Endothelial cell of umbilical vein (primary cell): ENCODE results near the gene GRAMD4. TPM values are rescaled to one million over a fixed set of nuclear protein-coding genes. Genes with fewer than 3 reads are reported as not detected.

ENCODE experiments used
- BruUV-seq: library from RNA; stranded (reverse); fragments of 400-500 nt; replicated peaks from 2 replicates; lab custom pipeline; 2021; lab: Mats Ljungman, UMichigan
- CTCF ChIA-PET: fragments of 300-600, 350-600 bp; sonication (Branson Sonifier 250); formaldehyde crosslinking; loops from one replicate; lab custom pipeline; 2021; ENCODE audit warnings: antibody characterized with exemption, inconsistent platforms; lab: Charles Lee
- POLR2A ChIA-PET: fragments of 300-600, 350-600 bp; sonication (Branson Sonifier 250); formaldehyde crosslinking; loops from one replicate; lab custom pipeline; 2021; ENCODE audit warnings: antibody characterized with exemption, inconsistent platforms; lab: Charles Lee
- DNase-seq: peaks from one replicate; pipeline ENCODE4 v3.0.0-alpha.2; 2011; ENCODE audit warnings: low read depth, low spot score
- FAIRE-seq: peaks from 2 replicates; lab custom pipeline; 2011; peaks lifted over from hg19 to GRCh38; lab: Jason Lieb, UNC
- H2AFZ ChIP-seq: 2 replicates; pipeline ENCODE4 v1.6.0; 2012; ENCODE audit warnings: low read depth, low read length, control low read depth, inconsistent platforms
- H3K27ac ChIP-seq: 2 replicates; pipeline ENCODE4 v1.5.1; 2011; ENCODE audit warnings: low read depth, mild to moderate bottlenecking, control low read depth, low read length, moderate library complexity; ENCODE audit not compliant: insufficient read depth
- H3K27me3 ChIP-seq, 2 experiments: 2 replicates each; pipeline versions ENCODE4 v1.6.0 to v1.6.1; 2011; ENCODE audit warnings: low read length in 2 of 2, mixed read lengths in 1 of 2; ENCODE audit not compliant: control insufficient read depth in 2 of 2, insufficient read depth in 2 of 2
- H3K36me3 ChIP-seq, 2 experiments: 2 replicates in 1 of 2; 3 replicates in 1 of 2; pipeline ENCODE4 v1.5.1; 2011; ENCODE audit warnings: low read length in 2 of 2, mild to moderate bottlenecking in 1 of 2, moderate library complexity in 1 of 2; ENCODE audit not compliant: control insufficient read depth in 2 of 2, insufficient read depth in 2 of 2; ENCODE audit errors: extremely low read depth in 1 of 2
- H3K4me1 ChIP-seq: 3 replicates; pipeline ENCODE4 v1.5.1; 2011; ENCODE audit warnings: mild to moderate bottlenecking, low read length; ENCODE audit not compliant: control insufficient read depth, insufficient read depth; ENCODE audit errors: extremely low read depth
- H3K4me2 ChIP-seq: 2 replicates; pipeline ENCODE4 v1.6.1; 2011; ENCODE audit warnings: low read length, control low read depth, mixed read lengths; ENCODE audit not compliant: insufficient read depth
- H3K4me3 ChIP-seq, 3 experiments: fragments of 200-600 bp in 1 of 3; sonication (generic), shearing (Covaris generic) in 1 of 3; replicated peaks in 1 of 3; 2 replicates each; pipeline ENCODE4 v1.5.1; 2011 to 2016; ENCODE audit warnings: control low read depth in 3 of 3, low read length in 3 of 3, mild to moderate bottlenecking in 2 of 3, inconsistent platforms in 1 of 3, low read depth in 1 of 3, moderate library complexity in 1 of 3; ENCODE audit not compliant: insufficient read depth in 1 of 3
- H3K79me2 ChIP-seq: 2 replicates; pipeline ENCODE4 v1.6.0; 2012; ENCODE audit warnings: low read length, inconsistent platforms; ENCODE audit not compliant: control insufficient read depth, insufficient read depth
- H3K9ac ChIP-seq: replicated peaks from 2 replicates; pipeline ENCODE3; 2011; ENCODE audit warnings: low read length, control low read depth; ENCODE audit not compliant: insufficient read depth; ENCODE audit errors: extremely low read depth
- H3K9me1 ChIP-seq: replicated peaks from 3 replicates; pipeline ENCODE4 v1.6.0; 2011; ENCODE audit warnings: mild to moderate bottlenecking, low read length; ENCODE audit not compliant: control insufficient read depth, insufficient read depth; ENCODE audit errors: extremely low read depth
- H3K9me3 ChIP-seq: replicated peaks from 2 replicates; pipeline ENCODE4 v1.5.1; 2012; ENCODE audit warnings: low read length, inconsistent platforms; ENCODE audit not compliant: control insufficient read depth, insufficient read depth
- H4K20me1 ChIP-seq: replicated peaks from 2 replicates; pipeline ENCODE3; 2011; ENCODE audit warnings: mild to moderate bottlenecking, low read length; ENCODE audit not compliant: control insufficient read depth, insufficient read depth; ENCODE audit errors: extremely low read depth
- CTCF ChIP-seq, 2 donors: IDR thresholded peaks; 1 replicate in 1 of 2; 2 replicates in 1 of 2; pipeline ENCODE4 v1.5.1; 2011; ENCODE audit warnings: low read length in 2 of 2, mild to moderate bottlenecking in 2 of 2, moderate library complexity in 2 of 2, control low read depth in 1 of 2, inconsistent platforms in 1 of 2, low read depth in 1 of 2; ENCODE audit not compliant: insufficient read depth in 1 of 2; ENCODE audit errors: extremely low read depth in 1 of 2
- EZH2 ChIP-seq: IDR thresholded peaks from 2 replicates; pipeline ENCODE4 v1.6.1; 2012; ENCODE audit warnings: borderline replicate concordance, low read depth, mild to moderate bottlenecking, moderate library complexity, low read length, inconsistent platforms; ENCODE audit not compliant: severe bottlenecking
- FOS ChIP-seq: IDR thresholded peaks from 2 replicates; pipeline ENCODE4 v1.6.1; 2011; ENCODE audit warnings: mild to moderate bottlenecking, low read length, moderate library complexity, borderline replicate concordance; ENCODE audit not compliant: insufficient read depth
- GATA2 ChIP-seq: IDR thresholded peaks from 2 replicates; pipeline ENCODE4 v1.7.0; 2011; ENCODE audit warnings: low read depth, mild to moderate bottlenecking, moderate library complexity, mixed read lengths, low read length; ENCODE audit not compliant: insufficient read length, insufficient read depth
- MYC ChIP-seq: IDR thresholded peaks from one replicate; pipeline ENCODE4 v1.6.1; 2011; ENCODE audit warnings: mild to moderate bottlenecking, low read depth, low read length
- POLR2A ChIP-seq: IDR thresholded peaks from 2 replicates; pipeline ENCODE4 v1.6.1; 2012; ENCODE audit warnings: low read depth, mild to moderate bottlenecking, control low read depth, low read length
- POLR2AphosphoS5 ChIP-seq: IDR thresholded peaks from 2 replicates; pipeline ENCODE4 v1.6.1; 2012; ENCODE audit warnings: low read depth, mild to moderate bottlenecking, control low read depth, low read length, moderate library complexity; ENCODE audit not compliant: insufficient read depth
- dilution Hi-C: fragments of 300-500 bp; cut with MboI; formaldehyde crosslinking; loops from one replicate; pipeline ENCODE4 v1.15.0; 2019; ENCODE audit warnings: low sequenced_read_pairs; ENCODE audit not compliant: extremely low pct_ligation_motif_present
- intact Hi-C: fragments of 100-400 bp; cut with micrococcal nuclease; formaldehyde crosslinking; loops from one replicate; pipeline ENCODE4 v1.10.0; 2022
- polyA plus RNA-seq, 4 experiments: library from polyadenylated mRNA; depleted of rRNA in 3 of 4; stranded (reverse) in 3 of 4; unstranded in 1 of 4; fragments of >200 nt; gene quantifications; 2 replicates each; pipeline versions ENCODE4 v1.2.1 to v1.2.3, GENCODE V29; 2011 to 2012; ENCODE audit warnings: missing spikeins in 1 of 4
- total RNA-seq: library from RNA; stranded (reverse); gene quantifications from 2 replicates; pipeline ENCODE4 v1.2.3, GENCODE V29; 2021
- TF ChIP-seq, protein P1 (sequence below): IDR thresholded peaks from 2 replicates; pipeline ENCODE4 v1.6.1; 2011; ENCODE audit not compliant: insufficient read depth, insufficient read length

Gene GRAMD4
- total and polyA plus RNA-seq, 2 donors (not counting 3 experiments of a cell fraction or from before 2014, with no cell fraction given) = 5.9 to 14.8 TPM

DNA sequence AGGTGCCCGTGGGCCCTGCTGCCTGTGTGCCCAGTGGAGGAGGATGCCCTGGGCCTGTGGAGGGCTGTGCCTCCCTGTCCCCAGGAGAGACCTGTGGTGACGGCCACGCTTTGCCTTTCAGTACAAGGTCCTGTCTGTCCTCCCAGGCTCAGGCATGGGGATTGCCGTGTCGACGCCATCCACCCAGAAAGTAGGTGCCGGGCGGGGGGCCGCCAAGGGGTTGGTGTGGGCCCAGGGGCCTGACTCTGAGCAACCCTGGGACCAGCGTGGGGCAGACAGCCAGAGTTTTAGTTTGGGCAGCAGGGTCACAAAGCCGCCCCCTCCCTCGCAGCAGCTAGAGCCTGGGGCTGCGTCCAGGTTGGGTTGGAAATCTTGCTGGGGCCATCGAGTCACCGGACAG, 56.3 kb downstream of the GRAMD4 start:
- Histone ChIP-seq H3K27ac (no peak overlapping the region), H3K9me1 (no peaks in the 10 kb centered on the region), H3K9me3 (no peaks in the 10 kb centered on the region), H3K79me2 (no peaks in the 10 kb centered on the region), H3K4me3 (no peak overlapping the region), H3K4me1 (no peaks in the 10 kb centered on the region), H3K4me2 (no peak overlapping the region), H3K36me3 (no peaks in the 10 kb centered on the region), H4K20me1 (no peaks in the 10 kb centered on the region), H2AFZ (no peak overlapping the region), H3K9ac (no peak overlapping the region), H3K27me3 (no peaks in the 10 kb centered on the region)
- FAIRE-seq (no peak), DNase-seq (no peak)
- ChIA-PET CTCF (no interaction called here), POLR2A (no interaction called here)
- intact Hi-C loops = no loop called here
- BruUV-seq = no TSS peak
- TF ChIP-seq FOS = no peak
- no peak for TF ChIP-seq MYC
- TF ChIP-seq GATA2 = no peak
- no peak for TF ChIP-seq POLR2AphosphoS5
- no peak for TF ChIP-seq CTCF (IDR thresholded peaks at IDR 0.05; ENCODE audit: extremely low read depth in 1 of 2, insufficient read depth in 1 of 2, low read depth in 1 of 2, low read length in 2 of 2)
- TF ChIP-seq POLR2A = no peak
- no peak for TF ChIP-seq EZH2
- TF ChIP-seq, protein P1, sequence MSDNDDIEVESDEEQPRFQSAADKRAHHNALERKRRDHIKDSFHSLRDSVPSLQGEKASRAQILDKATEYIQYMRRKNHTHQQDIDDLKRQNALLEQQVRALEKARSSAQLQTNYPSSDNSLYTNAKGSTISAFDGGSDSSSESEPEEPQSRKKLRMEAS = no peak
- dilution Hi-C loops = no loop called here
